B cell (primary cell): ENCODE measurements around the gene UHRF2. TPM values are rescaled to one million over a fixed set of nuclear protein-coding genes. Genes with fewer than 3 reads are reported as not detected.

ENCODE experiments used
- ATAC-seq: fragments of 200-7000 bp; cut with Tn5 transposase; one replicate; pipeline ENCODE4 v1.10.0; 2021; ENCODE audit warnings: low read depth, mild to moderate bottlenecking, moderate number of reproducible peaks, moderate library complexity
- CTCF ChIA-PET: fragments of 350-600 bp; sonication (Branson Sonifier 250); formaldehyde crosslinking; loops from one replicate; lab custom pipeline; 2021; ENCODE audit warnings: antibody characterized with exemption, inconsistent platforms; lab: Charles Lee
- POLR2A ChIA-PET: fragments of 350-600 bp; sonication (Branson Sonifier 250); formaldehyde crosslinking; loops from one replicate; lab custom pipeline; 2021; ENCODE audit warnings: antibody characterized with exemption; lab: Charles Lee
- DNase-seq: peaks from one replicate; pipeline ENCODE4 v3.0.0; 2013
- H2AFZ ChIP-seq: 2 replicates; pipeline ENCODE4 v1.6.1; 2012; ENCODE audit warnings: mild to moderate bottlenecking, low read depth, low read length; ENCODE audit not compliant: insufficient read depth, poor library complexity, severe bottlenecking
- H3K27ac ChIP-seq, 2 donors: 1 replicate in 1 of 2; 2 replicates in 1 of 2; pipeline ENCODE4 v1.5.1; 2012 to 2013; ENCODE audit warnings: low read length in 2 of 2, mild to moderate bottlenecking in 2 of 2, moderate library complexity in 1 of 2
- H3K27me3 ChIP-seq, 4 experiments: fragments of 200-600 bp in 1 of 4; sonication (generic) in 1 of 4; replicated peaks in 1 of 4; 1 replicate in 2 of 4; 2 replicates in 2 of 4; pipeline versions ENCODE4 v1.6.1 to v1.7.0; 2013 to 2016; ENCODE audit warnings: low read length in 3 of 4, mild to moderate bottlenecking in 2 of 4, mixed read lengths in 1 of 4, moderate library complexity in 1 of 4; ENCODE audit not compliant: insufficient read depth in 4 of 4, control insufficient read depth in 3 of 4; ENCODE audit errors: control extremely low read depth in 1 of 4
- H3K36me3 ChIP-seq, 2 experiments: replicated peaks in 1 of 2; 1 replicate in 1 of 2; 2 replicates in 1 of 2; pipeline versions ENCODE4 v1.6.1 to v1.7.1; 2013; ENCODE audit warnings: low read length in 1 of 2; ENCODE audit not compliant: insufficient read depth in 2 of 2, control insufficient read depth in 1 of 2; ENCODE audit errors: control extremely low read depth in 1 of 2, extremely low read depth in 1 of 2
- H3K4me1 ChIP-seq, 2 donors: fragments of 200-600 bp in 1 of 2; sonication (generic) in 1 of 2; 1 replicate in 1 of 2; 2 replicates in 1 of 2; pipeline versions ENCODE4 v1.5.1 to v1.6.1; 2013 to 2017; ENCODE audit warnings: low read length in 2 of 2; ENCODE audit not compliant: control insufficient read depth in 2 of 2, insufficient read depth in 2 of 2
- H3K4me2 ChIP-seq: replicated peaks from 2 replicates; pipeline ENCODE3; 2012; ENCODE audit warnings: mild to moderate bottlenecking, low read depth, low read length; ENCODE audit not compliant: poor library complexity, severe bottlenecking
- H3K4me3 ChIP-seq, 5 experiments: fragments of 200-600 bp in 1 of 5; sonication (generic) in 1 of 5; 1 replicate in 3 of 5; 2 replicates in 2 of 5; pipeline versions ENCODE4 v1.5.1 to v1.7.0; 2011 to 2016; ENCODE audit warnings: low read length in 4 of 5, mild to moderate bottlenecking in 4 of 5, low read depth in 2 of 5, control low read depth in 1 of 5, moderate library complexity in 1 of 5; ENCODE audit not compliant: insufficient read depth in 1 of 5; ENCODE audit errors: control extremely low read depth in 1 of 5, extremely low read depth in 1 of 5
- H3K79me2 ChIP-seq: fragments of 200-600 bp; sonication (generic); one replicate; pipeline ENCODE4 v1.6.0; 2016; ENCODE audit warnings: low read length; ENCODE audit not compliant: control insufficient read depth, insufficient read depth
- H3K9ac ChIP-seq: fragments of 200-600 bp; sonication (generic); 2 replicates; pipeline ENCODE4 v1.6.1; 2017; ENCODE audit warnings: mild to moderate bottlenecking, low read length, moderate library complexity
- H3K9me3 ChIP-seq, 3 donors: one replicate each; pipeline versions ENCODE4 v1.6.1 to v1.7.1; 2013; ENCODE audit warnings: low read length in 2 of 3; ENCODE audit not compliant: control insufficient read depth in 2 of 3, insufficient read depth in 1 of 3; ENCODE audit errors: control extremely low read depth in 1 of 3
- H4K20me1 ChIP-seq: 2 replicates; pipeline ENCODE4 v1.6.0; 2012; ENCODE audit warnings: mild to moderate bottlenecking, low read length; ENCODE audit not compliant: insufficient read depth, control insufficient read depth, poor library complexity, severe bottlenecking
- H3K27ac Mint-ChIP-seq: one replicate; pipeline ENCODE4 v1.8.0; 2021; ENCODE audit warnings: mixed read lengths
- H3K27me3 Mint-ChIP-seq: one replicate; pipeline ENCODE4 v1.8.0; 2021; ENCODE audit warnings: mixed read lengths
- H3K4me1 Mint-ChIP-seq: one replicate; pipeline ENCODE4 v1.8.0; 2021; ENCODE audit warnings: mixed read lengths
- H3K4me3 Mint-ChIP-seq: one replicate; pipeline ENCODE4 v1.8.0; 2021; ENCODE audit warnings: mixed read lengths
- H3K9me3 Mint-ChIP-seq: one replicate; pipeline ENCODE4 v1.8.0; 2022; ENCODE audit warnings: mixed read lengths; ENCODE audit not compliant: insufficient read depth
- EZH2 ChIP-seq: IDR thresholded peaks from 2 replicates; pipeline ENCODE4 v1.6.1; 2012; ENCODE audit warnings: borderline replicate concordance, low read depth, mild to moderate bottlenecking, moderate library complexity, low read length; ENCODE audit not compliant: insufficient read depth, poor library complexity, severe bottlenecking
- WGBS: methylation state at CpG from one replicate; pipeline ENCODE4 v1.1.5; 2013; ENCODE audit warnings: missing lambda C conversion rate; ENCODE audit not compliant: insufficient coverage; 5-methylcytosine and 5-hydroxymethylcytosine counted together
- intact Hi-C: fragments of 100-400 bp; cut with micrococcal nuclease; formaldehyde crosslinking; loops from one replicate; pipeline ENCODE4 v1.10.0; 2022
- polyA plus RNA-seq: library from polyadenylated mRNA; depleted of rRNA; stranded (reverse); fragments of >200 nt; gene quantifications from 2 replicates; pipeline ENCODE4 v1.2.3, GENCODE V29; 2012
- total RNA-seq, 2 donors: library from RNA; stranded (reverse); fragments of 120-200 nt in 1 of 2; gene quantifications; 1 replicate in 1 of 2; 2 replicates in 1 of 2; pipeline versions ENCODE4 v1.2.3 to v1.2.4, GENCODE V29; 2013 to 2022
- TF ChIP-seq, protein P1 (sequence below): fragments of 200-600 bp; IDR thresholded peaks from one replicate; pipeline ENCODE4 v1.8.0; 2022; ENCODE audit warnings: antibody characterized with exemption, mild to moderate bottlenecking

The UHRF2 gene
- total and polyA plus RNA-seq, 2 donors (not counting 1 experiment from before 2014, with no cell fraction given) = 85.6 to 153 TPM

GRCh38 chr9:6484210-6484609, 71.2 kb downstream of the UHRF2 start:
- no peak for ATAC-seq
- no peak overlapping the region for H3K4me2 ChIP-seq
- no peak overlapping the region for H2AFZ ChIP-seq
- no peak overlapping the region for H3K4me3 ChIP-seq
- Mint-ChIP-seq H3K27me3 (no peaks in the 10 kb centered on the region), H3K27ac (no peak overlapping the region), H3K4me1 (no peaks in the 10 kb centered on the region), H3K9me3 (no peaks in the 10 kb centered on the region), H3K4me3 (no peak overlapping the region)
- H3K79me2 ChIP-seq = peaks cover 16% of the 10 kb centered on the region
- no peaks in the 10 kb centered on the region for H3K9me3 ChIP-seq
- DNase-seq = no peak
- WGBS = no CpG with 5 or more reads among the region's 2 CpGs
- no peaks in the 10 kb centered on the region for H3K27me3 ChIP-seq
- no peaks in the 10 kb centered on the region for H3K4me1 ChIP-seq
- CTCF ChIA-PET = no interaction called here
- TF ChIP-seq, protein P1, sequence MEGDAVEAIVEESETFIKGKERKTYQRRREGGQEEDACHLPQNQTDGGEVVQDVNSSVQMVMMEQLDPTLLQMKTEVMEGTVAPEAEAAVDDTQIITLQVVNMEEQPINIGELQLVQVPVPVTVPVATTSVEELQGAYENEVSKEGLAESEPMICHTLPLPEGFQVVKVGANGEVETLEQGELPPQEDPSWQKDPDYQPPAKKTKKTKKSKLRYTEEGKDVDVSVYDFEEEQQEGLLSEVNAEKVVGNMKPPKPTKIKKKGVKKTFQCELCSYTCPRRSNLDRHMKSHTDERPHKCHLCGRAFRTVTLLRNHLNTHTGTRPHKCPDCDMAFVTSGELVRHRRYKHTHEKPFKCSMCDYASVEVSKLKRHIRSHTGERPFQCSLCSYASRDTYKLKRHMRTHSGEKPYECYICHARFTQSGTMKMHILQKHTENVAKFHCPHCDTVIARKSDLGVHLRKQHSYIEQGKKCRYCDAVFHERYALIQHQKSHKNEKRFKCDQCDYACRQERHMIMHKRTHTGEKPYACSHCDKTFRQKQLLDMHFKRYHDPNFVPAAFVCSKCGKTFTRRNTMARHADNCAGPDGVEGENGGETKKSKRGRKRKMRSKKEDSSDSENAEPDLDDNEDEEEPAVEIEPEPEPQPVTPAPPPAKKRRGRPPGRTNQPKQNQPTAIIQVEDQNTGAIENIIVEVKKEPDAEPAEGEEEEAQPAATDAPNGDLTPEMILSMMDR = no peak
- no peak for TF ChIP-seq EZH2
- POLR2A ChIA-PET = no interaction called here
- intact Hi-C loops = no loop called here
- H3K27ac ChIP-seq = no peak overlapping the region
- H3K9ac ChIP-seq = no peak overlapping the region
- peaks cover 5% of the 10 kb centered on the region for H4K20me1 ChIP-seq
- H3K36me3 ChIP-seq = peaks cover 17 to 72% of the 10 kb centered on the region in 2 experiments

GRCh38 chr9:6488395-6488794, 75.4 kb downstream of the UHRF2 start:
- POLR2A ChIA-PET = interaction anchor here (0.6 to 1.0 kb wide), 2 partner anchors 133 to 203 kb away, joined by 4 to 9 read pairs; no protein-coding TSS in a partner anchor
- H3K79me2 ChIP-seq = peaks cover 22% of the 10 kb centered on the region
- intact Hi-C loops = no loop called here
- DNase-seq (no peak), ATAC-seq (no peak)
- peaks cover 3% of the 10 kb centered on the region for H3K4me1 Mint-ChIP-seq
- H3K27me3 ChIP-seq = no peaks in the 10 kb centered on the region
- H3K9me3 Mint-ChIP-seq = no peaks in the 10 kb centered on the region
- H3K36me3 ChIP-seq = peaks cover 13 to 48% of the 10 kb centered on the region in 2 experiments
- no peak overlapping the region for H3K4me3 ChIP-seq
- CTCF ChIA-PET = interaction anchor here (0.6 to 1.5 kb wide), 8 partner anchors 9 to 133 kb away, joined by 3 to 16 read pairs (median 3); no protein-coding TSS in a partner anchor
- no peaks in the 10 kb centered on the region for H3K4me1 ChIP-seq
- H2AFZ ChIP-seq = no peak overlapping the region
- WGBS = 100% methylated on average over 6 of the region's 7 CpGs
- no peaks in the 10 kb centered on the region for H3K27me3 Mint-ChIP-seq
- no peak overlapping the region for H3K4me2 ChIP-seq
- H3K27ac ChIP-seq = no peak overlapping the region
- H3K9me3 ChIP-seq = no peaks in the 10 kb centered on the region
- TF ChIP-seq EZH2 = no peak
- TF ChIP-seq, protein P1 = no peak
- H4K20me1 ChIP-seq = peaks cover 10% of the 10 kb centered on the region
- H3K27ac Mint-ChIP-seq = no peak overlapping the region
- H3K4me3 Mint-ChIP-seq = no peak overlapping the region
- no peak overlapping the region for H3K9ac ChIP-seq
